ENCODE data around the gene GALNT6. TPM values are rescaled to one million over a fixed set of nuclear protein-coding genes. Genes with fewer than 3 reads are reported as not detected.

The GALNT6 gene
- total RNA-seq, 4 donors from 2014 or later, result 5.8 to 14.1 (median 9.3) TPM

DNA sequence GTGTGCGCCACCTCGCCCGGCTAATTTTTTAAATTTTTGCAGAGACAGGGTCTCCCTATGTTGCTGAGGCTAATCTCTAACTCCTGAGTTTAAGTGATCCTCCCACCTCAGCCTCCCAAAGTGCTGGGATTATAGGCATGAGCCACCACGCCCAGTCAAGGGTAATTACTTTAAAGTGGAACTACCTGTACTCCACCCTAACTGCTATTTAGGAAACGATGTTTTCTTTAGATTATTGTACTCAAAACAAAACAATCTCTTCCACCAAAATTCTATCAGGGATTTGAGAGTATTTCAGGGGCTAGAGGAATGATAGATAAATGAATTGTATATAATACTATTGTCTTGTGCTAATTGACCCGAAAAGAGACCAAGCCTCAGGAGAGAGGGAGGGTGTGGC lies 57.7 kb downstream of the GALNT6 start:
- TF ChIP-seq, protein P1, sequence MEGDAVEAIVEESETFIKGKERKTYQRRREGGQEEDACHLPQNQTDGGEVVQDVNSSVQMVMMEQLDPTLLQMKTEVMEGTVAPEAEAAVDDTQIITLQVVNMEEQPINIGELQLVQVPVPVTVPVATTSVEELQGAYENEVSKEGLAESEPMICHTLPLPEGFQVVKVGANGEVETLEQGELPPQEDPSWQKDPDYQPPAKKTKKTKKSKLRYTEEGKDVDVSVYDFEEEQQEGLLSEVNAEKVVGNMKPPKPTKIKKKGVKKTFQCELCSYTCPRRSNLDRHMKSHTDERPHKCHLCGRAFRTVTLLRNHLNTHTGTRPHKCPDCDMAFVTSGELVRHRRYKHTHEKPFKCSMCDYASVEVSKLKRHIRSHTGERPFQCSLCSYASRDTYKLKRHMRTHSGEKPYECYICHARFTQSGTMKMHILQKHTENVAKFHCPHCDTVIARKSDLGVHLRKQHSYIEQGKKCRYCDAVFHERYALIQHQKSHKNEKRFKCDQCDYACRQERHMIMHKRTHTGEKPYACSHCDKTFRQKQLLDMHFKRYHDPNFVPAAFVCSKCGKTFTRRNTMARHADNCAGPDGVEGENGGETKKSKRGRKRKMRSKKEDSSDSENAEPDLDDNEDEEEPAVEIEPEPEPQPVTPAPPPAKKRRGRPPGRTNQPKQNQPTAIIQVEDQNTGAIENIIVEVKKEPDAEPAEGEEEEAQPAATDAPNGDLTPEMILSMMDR (IDR thresholded peaks at IDR 0.05), result no peak
- no peak for TF ChIP-seq POLR2A (IDR thresholded peaks at IDR 0.05)
- Histone ChIP-seq H3K4me3 (replicated peaks in 1 of 3) (no peak overlapping the region), H3K27ac (no peak overlapping the region), H3K9me3 (no peaks in the 10 kb centered on the region), H3K4me1 (no peaks in the 10 kb centered on the region), H3K36me3 (no peaks in the 10 kb centered on the region), H3K27me3 (no peaks in the 10 kb centered on the region)
- intact Hi-C loops (cut with DNase I), result no loop called here
- DNase-seq, result no peak
- WGBS, 2 donors, result 71 to 74% methylated on average over 6 of the region's 6 CpGs

DNA sequence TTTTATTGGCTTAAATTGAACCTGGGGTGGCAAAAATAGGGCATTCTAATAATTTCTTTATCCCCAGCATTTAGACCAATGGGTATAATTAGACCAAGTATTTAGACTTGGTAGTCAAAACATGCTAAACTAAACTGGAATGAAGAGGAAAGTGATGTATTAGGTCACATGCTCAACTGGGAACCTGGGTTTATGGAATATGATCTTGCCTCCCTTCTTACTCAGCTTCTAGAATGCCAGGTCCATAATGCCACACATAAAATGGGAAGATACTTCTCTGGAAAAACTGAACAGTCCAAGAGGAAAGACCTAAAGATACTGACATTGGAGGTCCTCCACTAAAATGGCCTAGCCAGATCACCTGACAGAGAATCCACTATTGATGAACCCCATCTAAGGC lies 61.0 kb downstream of the GALNT6 start:
- peaks cover 0 to 5% of the 10 kb centered on the region in 2 donors for H3K4me1 ChIP-seq

DNA sequence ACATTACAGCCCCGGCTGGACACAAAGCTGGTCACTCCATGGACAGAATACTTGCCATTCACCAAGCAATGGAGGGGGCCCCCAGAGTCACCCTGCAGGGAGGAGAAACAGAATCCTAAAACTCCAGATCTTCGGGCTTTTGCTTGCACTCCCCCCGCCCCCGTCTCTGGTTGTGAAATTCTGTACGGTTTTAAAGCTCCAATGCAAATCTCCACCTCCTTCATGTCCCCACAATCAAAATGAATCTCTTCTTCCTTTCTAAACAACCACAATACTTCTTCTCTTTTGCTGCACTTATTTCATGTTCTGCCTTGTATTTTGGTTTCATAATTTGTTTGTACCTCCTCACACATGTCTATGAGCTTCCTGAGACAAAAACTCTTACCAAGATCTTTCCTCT lies 61.5 kb downstream of the GALNT6 start:
- no peak for DNase-seq
- no peaks in the 10 kb centered on the region for H3K36me3 ChIP-seq
- WGBS, 2 donors, result 79 to 81% methylated on average over 5 of the region's 5 CpGs
- H3K4me3 ChIP-seq (replicated peaks in 1 of 3), result no peak overlapping the region
- peaks cover 0 to 5% of the 10 kb centered on the region in 2 donors for H3K4me1 ChIP-seq
- H3K27me3 ChIP-seq, result no peaks in the 10 kb centered on the region
- TF ChIP-seq POLR2A (IDR thresholded peaks at IDR 0.05), result no peak
- TF ChIP-seq, protein P1 (IDR thresholded peaks at IDR 0.05), result no peak
- no peaks in the 10 kb centered on the region for H3K9me3 ChIP-seq
- intact Hi-C loops (cut with DNase I), result no loop called here
- H3K27ac ChIP-seq, result no peak overlapping the region

More for the DNA sequence above, 61.0 kb downstream of the GALNT6 start:
- intact Hi-C loops (cut with DNase I), result no loop called here
- no peak for TF ChIP-seq POLR2A (IDR thresholded peaks at IDR 0.05)
- TF ChIP-seq, protein P1 (IDR thresholded peaks at IDR 0.05), result no peak
- no peaks in the 10 kb centered on the region for H3K9me3 ChIP-seq
- H3K36me3 ChIP-seq, result no peaks in the 10 kb centered on the region
- no peaks in the 10 kb centered on the region for H3K27me3 ChIP-seq
- H3K4me3 ChIP-seq (replicated peaks in 1 of 3), result no peak overlapping the region
- DNase-seq, result no peak
- no peak overlapping the region for H3K27ac ChIP-seq

DNA sequence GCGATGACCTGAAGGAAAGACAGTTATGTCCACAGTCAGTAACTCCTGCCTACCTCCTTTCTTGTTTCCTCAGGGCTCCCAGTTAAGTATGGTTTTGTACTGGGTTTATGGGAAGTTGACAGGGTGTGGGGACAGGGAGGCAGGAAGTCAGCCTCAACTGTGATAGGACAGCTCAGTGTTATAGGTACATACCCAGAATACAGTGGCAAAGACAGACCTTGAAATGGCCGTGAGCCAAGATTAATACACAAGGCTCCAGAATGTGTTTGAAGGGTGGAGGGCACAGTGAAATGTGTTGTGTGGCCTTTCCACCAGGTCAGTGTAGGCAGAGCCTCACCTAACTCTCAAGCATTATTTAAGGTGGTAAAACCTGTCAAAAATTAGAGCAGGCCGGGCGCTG lies 62.6 kb downstream of the GALNT6 start:
- Histone ChIP-seq H3K36me3 (no peaks in the 10 kb centered on the region), H3K9me3 (no peaks in the 10 kb centered on the region), H3K27me3 (no peaks in the 10 kb centered on the region), H3K4me1 (peaks cover 0 to 5% of the 10 kb centered on the region in 2 donors), H3K4me3 (replicated peaks in 1 of 3) (no peak overlapping the region), H3K27ac (no peak overlapping the region)
- intact Hi-C loops (cut with DNase I), result no loop called here
- 82 to 88% methylated on average over 4 of the region's 4 CpGs for WGBS, 2 donors
- no peak for TF ChIP-seq POLR2A (IDR thresholded peaks at IDR 0.05)
- TF ChIP-seq, protein P1 (IDR thresholded peaks at IDR 0.05), result no peak
- DNase-seq, result no peak

DNA sequence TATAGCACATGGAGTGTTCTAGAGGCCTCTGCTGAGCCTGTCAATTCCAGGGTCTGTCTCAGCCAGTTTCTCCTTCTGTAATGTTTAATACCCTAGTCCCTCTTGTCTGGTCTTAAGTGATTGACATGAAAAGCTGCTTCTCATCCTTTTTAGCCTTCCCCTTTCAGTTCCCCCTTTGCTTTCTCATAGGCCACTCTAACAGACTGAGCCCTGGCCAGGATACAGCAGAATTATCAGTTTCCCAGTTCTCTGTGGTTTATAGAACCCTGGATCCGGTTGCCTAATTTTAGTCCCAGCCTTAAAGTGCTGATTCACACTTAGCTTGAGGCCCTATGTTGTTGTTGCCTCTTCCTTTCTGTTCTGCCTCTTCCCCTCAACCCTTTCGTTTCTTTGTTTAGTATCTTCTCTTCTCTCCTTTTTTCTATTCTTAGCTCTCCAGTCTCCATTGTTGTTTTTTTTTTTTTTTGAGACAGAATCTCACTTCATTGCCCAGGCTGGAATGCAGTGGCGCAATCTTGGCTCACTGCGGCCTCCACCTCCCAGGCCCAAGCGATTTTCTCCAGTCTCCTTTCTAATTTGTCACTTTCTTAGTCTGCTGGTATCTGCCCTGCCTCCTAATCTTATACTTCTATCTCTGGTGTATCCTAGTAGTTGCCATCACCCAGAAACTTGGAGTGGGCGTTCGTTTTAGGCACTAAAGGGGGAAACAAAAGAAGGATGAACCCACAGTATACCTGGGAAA lies 64.3 kb downstream of the GALNT6 start:
- H3K4me3 ChIP-seq (replicated peaks in 1 of 3), result no peak overlapping the region
- peaks cover 0 to 5% of the 10 kb centered on the region in 2 donors for H3K4me1 ChIP-seq
- intact Hi-C loops (cut with DNase I), result no loop called here
- TF ChIP-seq, protein P1 (IDR thresholded peaks at IDR 0.05), result no peak
- no peak for TF ChIP-seq POLR2A (IDR thresholded peaks at IDR 0.05)
- no peaks in the 10 kb centered on the region for H3K9me3 ChIP-seq
- H3K27ac ChIP-seq, result peak overlapping the region in 1 of 3 donors; percentile 3
- WGBS, 2 donors, result 65 to 67% methylated on average over 7 of the region's 7 CpGs
- peak in 1 of 2 donors; percentile 15 for DNase-seq
- H3K27me3 ChIP-seq, result no peaks in the 10 kb centered on the region
- no peaks in the 10 kb centered on the region for H3K36me3 ChIP-seq

Data from thyroid gland (tissue), 4 donors.